OCI-LY7 (cell line): Measurements from ENCODE around the gene DNAJB11.

Experiments used
- EZH2phosphoT487 ChIP-seq: fragments of 200-600 bp; sonication (generic); IDR thresholded peaks from 2 replicates; pipeline ENCODE4 v1.6.1; 2018; ENCODE audit warnings: low read depth, borderline replicate concordance, mild to moderate bottlenecking, mixed run types, antibody characterized with exemption, low read length, moderate library complexity, mixed read lengths
- TF ChIP-seq, protein P1 (sequence below): fragments of 200-600 bp; sonication (generic); conservative IDR thresholded peaks from 2 replicates; pipeline ENCODE4 v1.5.1; 2014; ENCODE audit warnings: mild to moderate bottlenecking, antibody characterized with exemption, low read length, moderate library complexity, mixed read lengths

DNA sequence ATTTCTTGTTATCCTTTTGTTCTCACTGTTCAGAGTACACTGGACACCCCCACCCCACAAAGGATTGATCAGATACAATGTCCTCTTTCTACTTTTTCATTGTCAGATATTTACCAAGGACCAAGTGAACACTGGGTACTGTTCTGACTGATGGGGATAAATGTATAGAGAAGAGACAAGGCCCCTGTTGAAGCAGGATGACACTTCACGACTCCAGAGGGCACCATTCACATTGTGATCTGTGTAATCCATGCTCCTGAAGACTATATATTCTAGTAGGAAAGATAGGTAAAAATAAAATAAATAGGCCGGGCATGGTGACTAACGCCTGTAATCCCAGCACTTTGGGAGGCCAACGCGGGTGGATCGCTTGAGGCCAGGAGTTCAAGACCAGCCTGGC, 19.1 kb upstream of the DNAJB11 start:
- no peak for TF ChIP-seq EZH2phosphoT487
- TF ChIP-seq, protein P1, sequence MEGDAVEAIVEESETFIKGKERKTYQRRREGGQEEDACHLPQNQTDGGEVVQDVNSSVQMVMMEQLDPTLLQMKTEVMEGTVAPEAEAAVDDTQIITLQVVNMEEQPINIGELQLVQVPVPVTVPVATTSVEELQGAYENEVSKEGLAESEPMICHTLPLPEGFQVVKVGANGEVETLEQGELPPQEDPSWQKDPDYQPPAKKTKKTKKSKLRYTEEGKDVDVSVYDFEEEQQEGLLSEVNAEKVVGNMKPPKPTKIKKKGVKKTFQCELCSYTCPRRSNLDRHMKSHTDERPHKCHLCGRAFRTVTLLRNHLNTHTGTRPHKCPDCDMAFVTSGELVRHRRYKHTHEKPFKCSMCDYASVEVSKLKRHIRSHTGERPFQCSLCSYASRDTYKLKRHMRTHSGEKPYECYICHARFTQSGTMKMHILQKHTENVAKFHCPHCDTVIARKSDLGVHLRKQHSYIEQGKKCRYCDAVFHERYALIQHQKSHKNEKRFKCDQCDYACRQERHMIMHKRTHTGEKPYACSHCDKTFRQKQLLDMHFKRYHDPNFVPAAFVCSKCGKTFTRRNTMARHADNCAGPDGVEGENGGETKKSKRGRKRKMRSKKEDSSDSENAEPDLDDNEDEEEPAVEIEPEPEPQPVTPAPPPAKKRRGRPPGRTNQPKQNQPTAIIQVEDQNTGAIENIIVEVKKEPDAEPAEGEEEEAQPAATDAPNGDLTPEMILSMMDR = no peak
